NCI-H774 (cell line): Measurements from ENCODE around the gene ZNF101.
"Not testable (repeated sequence)": the region's sequence is repeated elsewhere in the genome, so short reads cannot be mapped to it uniquely, and the experiment has no call there.

Experiments used
- DNase-seq: peaks from one replicate; lab custom pipeline; 2025; lab: John Stamatoyannopoulos, UW

Gene ZNF101

DNA sequence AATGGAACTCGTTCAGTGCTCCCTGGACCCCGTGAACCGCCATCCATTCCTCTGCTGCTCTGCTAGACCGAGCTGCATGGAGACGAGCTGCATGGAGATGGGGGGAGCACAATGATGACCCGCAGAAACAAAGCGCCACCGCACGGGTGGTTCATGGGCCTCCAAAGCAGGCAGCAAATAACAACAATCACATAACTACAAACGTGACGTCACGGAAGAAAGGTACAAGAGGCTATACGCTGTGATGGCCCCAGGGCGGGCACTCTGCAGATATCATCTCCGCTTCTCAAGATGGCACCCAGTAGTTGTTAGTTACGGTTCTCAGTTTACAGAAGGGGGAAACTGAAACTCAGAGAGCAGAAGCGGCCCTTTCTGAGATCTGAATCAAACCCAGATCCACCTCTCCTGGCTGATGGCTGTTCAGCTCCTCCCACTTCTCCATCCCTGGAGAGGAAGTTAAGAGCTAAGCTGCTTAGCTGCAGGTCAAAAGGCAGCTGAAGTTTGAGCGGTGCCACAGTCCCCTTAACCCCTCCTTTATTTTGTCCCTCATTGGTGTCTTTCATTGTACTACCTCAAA lies 6.9 kb upstream of the ZNF101 start:
- DNase-seq: no peak

DNA sequence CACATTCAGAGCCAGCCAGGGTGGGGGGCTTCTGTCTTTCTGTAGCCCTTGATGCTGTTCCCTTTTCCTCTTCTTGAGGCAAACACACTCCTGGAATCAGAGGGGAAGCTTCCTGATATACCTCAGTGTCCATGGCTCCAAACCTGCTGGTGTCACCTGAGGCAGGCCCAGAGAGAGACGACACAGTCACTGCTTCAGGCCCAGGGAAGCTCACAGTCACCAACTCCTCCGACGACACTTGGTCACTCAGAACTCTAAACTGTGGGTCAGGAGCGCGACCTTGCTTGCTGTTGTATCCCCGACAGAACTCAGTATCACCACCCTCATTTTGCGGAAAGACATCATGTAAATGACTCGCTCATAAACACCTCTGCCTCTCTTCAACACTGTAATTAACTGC lies 6.3 kb upstream of the ZNF101 start:
- no peak for DNase-seq

DNA sequence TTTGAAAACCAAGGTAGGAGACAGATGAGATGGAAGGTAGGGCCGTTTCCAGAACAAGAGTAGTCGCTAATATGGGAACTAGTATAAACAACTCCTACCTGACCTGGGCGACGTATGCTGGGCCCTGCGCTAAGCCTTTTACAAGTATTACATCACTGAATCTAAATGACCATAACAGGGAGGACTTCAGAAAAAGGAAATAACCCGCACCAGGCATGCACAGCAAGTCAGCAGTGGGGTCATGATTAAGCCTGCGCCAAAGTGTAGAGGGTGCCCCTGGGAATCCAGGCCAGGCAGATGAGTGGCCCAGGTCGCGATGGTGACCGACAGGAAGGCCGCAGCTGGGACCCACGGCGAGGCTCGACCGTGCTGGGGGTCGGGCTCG lies 5.8 kb upstream of the ZNF101 start:
- DNase-seq: no peak

DNA sequence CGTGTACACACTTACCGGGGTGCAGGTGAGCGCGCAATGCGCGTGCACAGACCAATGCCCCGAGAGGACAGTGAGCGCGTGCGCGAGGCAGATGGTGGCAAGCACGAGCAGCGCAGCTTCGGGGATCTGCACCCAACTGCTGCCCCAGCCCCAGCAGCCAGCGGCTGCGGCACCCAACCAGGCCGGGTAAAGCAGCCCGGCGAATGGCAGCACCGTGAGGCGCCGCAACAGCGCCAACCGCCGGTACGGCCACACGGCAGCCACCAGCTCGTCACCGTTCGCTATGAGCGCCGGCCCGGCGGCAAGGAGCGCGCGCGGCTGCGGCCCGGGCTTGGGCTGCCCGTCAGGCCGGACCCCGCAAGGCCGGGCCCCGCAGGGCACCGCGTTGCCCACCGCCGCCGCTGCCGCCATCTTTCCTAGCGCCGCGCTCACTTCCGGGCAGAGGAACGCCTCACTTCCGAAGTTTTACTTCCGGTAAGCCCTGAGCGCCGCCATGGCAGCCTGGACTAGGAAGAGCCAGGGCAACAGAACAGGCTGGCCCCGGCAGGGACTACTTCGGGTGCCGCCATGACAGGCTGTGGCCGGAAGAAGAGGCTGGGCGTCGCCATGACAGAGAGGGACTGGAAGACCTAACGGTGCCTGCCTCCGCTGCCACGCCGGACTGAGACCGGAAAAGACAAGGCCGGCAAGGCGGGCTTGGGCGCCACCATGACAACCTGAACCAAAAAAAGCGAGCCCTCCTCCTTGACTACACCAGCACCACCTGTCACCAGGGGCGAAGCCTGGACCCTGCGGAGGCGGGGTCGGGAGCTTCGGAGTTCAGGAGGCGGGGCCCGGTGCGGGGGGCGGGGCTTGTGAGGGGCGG lies 5.2 kb upstream of the ZNF101 start, which contains the start of gene ATP13A1:
Gene ATP13A1 (minus strand): TSS at position 421 of the 865 bp plus-strand sequence. CDS start 10 bp downstream, at position 411.
- peak; percentile 96 for DNase-seq

DNA sequence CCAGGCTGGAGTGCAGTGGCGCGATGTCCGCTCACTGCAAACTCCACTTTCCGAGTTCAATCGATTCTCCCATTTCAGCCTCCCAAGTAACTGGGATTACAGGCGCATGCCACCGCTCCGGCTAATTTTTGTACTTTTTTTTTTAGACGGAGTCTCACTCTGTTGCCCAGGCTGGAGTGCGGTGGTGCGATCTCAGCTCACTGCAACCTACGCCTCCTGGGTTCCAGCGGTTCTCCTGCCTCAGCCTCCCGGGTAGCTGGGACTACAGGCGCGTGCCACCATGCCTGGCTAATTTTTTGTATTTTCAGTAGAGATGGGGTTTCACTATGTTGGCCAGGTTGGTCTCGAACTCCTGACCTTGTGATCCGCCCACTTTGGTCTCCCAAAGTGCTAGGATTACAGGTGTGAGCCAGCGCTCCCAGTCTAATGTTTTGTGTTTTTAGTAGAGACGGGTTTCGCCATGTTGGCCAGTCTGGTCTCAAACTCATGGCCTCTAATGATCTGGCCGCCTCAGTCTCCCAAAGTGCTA lies 3.2 kb upstream of the ZNF101 start:
- DNase-seq: not testable (repeated sequence)

DNA sequence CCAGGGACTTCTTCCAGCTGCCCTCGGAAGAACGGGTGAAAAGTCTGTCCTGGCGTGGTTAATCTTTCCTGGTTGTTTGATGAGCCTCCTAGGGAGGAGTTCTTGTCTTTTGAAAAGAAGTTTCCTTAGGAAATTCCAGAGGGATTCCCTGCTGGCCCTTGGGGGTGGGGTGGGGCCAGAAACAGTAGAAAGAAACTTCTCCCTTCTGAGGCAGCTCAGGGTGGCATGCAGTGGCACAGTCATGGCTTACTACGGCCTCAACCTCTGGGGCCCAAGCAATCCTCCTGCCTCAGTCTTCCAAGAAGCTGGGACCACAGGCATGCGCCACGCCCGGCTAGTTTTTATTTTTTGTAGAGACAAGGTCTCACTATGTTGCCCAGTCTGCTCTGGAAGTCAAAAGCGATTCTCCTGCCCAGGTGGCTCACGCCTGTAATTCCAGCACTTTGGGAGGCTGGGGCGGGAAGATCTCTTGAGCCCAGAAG lies 1.5 kb downstream of the ZNF101 start:
- no peak for DNase-seq

DNA sequence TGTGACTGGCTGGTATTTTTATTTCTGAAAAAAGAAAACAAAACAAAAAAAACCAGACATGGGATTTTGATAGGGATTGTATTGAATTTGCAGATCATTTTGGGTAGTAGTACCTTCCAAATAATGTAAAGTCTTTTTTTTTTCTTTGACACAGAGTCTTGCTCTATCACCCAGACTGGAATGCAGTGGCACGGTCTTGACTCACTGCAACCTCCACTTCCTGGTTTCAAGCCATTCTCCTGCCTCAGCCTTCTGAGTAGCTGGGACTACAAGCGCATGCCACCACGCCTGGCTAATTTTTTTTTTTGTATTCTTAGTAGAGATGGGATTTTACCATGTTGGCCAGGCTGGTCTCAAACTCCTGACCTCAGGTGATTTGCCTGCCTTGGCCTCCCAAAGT lies 4.2 kb downstream of the ZNF101 start:
- no peak for DNase-seq

DNA sequence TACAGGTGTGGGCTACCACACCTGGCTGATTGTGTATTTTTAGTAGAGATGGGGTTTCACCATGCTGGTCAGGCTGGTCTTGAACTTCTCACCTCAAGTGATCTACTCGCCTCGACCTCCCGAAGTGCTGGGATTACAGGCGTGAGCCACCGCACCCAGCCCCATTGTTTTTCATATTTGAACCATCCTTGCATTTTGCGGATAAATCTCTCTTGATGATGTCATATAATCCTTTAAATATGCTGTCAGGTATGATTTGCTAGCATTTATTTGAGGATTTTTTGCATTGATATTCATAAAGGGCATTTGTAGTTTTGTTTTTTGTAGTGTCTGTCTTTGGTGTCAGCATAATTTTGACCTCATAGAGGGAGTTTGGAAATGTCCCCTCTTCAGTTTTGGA lies 5.7 kb downstream of the ZNF101 start:
- DNase-seq: no peak

DNA sequence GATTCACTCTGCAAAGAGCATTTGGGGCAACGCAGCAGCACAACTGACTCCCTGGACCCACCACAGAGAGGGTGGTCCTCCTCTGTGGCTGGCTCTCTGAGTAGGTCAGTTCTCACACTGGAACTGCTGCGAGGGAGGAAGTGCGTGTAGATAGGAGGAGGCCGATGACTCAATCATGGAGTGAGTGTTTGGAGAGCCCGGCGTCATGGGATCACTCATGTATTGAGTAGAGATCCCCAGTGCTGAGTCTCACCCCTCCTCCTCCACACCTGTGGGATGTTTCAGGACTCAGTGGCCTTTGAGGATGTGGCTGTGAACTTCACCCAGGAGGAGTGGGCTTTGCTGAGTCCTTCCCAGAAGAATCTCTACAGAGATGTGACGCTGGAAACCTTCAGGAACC lies 8.9 kb downstream of the ZNF101 start:
- no peak for DNase-seq

DNA sequence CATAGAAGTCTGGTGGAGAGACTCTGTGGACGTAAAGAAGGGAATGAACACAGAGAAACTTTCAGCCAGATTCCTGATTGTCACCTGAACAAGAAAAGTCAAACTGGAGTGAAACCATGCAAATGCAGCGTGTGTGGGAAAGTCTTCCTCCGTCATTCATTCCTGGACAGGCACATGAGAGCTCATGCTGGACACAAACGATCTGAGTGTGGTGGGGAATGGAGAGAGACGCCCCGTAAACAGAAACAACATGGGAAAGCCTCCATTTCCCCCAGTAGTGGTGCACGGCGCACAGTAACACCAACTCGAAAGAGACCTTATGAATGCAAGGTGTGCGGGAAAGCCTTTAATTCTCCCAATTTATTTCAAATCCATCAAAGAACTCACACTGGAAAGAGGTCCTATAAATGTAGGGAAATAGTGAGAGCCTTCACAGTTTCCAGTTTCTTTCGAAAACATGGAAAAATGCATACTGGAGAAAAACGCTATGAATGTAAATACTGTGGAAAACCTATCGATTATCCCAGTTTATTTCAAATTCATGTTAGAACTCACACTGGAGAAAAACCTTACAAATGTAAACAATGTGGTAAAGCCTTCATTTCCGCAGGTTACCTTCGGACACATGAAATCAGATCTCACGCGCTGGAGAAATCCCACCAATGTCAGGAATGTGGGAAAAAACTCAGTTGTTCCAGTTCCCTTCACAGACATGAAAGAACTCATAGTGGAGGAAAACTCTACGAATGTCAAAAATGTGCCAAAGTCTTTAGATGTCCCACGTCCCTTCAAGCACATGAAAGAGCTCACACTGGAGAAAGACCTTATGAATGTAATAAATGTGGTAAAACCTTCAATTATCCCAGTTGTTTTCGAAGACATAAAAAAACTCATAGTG lies 10.8 kb downstream of the ZNF101 start:
- no peak for DNase-seq

DNA sequence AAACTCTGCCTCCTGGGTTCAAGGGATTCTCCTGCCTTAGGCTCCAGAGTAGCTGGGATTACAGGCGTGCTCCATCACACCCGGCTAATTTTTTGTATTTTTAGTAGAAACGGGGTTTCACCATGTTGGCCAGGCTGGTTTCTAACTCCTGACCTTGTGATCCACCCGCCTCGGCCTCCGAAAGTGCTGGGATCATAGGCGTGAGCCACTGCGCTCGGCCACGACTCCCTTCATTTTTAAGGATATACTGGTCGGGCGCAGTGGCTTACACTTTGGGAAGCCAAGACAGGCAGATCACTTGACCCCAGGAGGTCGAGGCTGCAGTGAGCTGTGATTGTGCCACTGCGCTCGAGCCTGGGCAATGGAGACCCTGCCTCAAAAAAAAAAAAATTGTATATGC lies 17.5 kb downstream of the ZNF101 start:
- DNase-seq: not testable (repeated sequence)

DNA sequence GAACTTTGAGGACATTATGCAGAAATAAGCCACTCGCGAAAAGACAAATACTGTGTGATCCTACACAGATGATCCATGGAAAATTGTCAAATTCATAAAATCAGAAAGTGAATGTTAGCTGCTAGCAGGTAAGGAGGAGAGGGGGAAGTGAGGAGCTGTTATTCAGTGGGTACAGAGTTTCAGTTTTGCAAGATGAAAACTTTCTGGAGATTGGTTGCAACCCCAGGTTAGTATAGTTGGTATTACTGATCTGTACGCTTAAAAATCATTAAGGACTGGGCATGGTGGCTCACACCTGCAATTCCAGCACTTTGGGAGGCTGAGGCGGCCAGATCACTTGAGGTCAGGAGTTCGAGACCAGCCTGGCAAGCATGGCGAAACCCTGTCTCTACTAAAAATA lies 17.9 kb downstream of the ZNF101 start:
- no peak for DNase-seq

DNA sequence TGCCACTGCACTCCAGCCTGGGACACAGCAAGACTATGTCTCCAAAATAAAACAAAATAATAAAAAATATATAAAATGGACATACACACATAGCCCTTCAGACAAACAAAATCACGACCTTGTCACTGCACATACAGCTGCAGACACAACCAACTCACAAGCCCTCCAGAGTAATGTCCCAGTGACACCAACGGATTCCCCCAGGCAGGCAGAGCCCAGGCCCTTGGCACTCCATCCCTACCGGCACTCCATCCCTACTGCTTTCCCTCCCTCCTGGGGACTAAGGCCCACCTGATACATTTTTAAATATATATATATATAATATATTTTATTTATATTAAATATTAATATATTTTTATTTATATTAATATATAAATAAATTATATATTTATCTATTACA lies 18.5 kb downstream of the ZNF101 start:
- no peak for DNase-seq

DNA sequence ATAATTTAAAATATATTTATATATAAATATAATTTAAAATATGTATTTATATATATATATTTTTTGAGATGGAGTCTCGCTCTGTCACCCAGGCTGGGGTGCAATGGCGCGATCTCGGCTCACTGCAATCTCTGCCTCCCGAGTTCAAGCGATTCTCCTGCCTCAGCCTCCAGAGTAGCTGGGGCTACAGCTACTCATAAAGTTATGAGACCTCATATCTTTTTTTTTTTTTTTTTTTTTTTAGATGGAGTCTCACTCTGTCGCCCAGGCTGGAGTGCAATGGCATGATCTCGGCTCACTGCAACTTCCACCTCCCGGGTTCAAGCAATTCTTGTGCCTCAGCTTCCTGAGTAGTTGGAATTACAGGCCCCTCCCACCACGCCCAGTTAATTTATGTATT lies 20.4 kb downstream of the ZNF101 start:
- not testable (repeated sequence) for DNase-seq

DNA sequence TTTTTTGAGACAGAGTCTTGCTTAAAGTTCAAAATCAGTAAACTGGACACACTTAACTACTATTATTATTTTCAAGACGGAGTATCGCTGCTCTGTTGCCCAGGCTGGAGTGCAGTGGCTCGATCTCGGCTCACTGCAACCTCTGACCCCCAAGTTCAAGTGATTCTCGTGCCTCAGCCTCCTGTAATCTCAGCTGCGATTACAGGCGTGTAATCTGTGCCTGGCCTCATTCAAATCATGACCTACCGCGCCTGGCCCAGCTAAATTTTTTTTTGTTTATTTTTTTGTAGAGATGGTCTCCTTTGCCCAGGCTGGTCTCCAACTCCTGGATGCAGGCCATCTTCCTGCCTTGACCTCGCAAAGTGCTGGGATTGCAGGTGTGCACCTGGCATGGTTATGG lies 23.0 kb downstream of the ZNF101 start:
- no peak for DNase-seq

DNA sequence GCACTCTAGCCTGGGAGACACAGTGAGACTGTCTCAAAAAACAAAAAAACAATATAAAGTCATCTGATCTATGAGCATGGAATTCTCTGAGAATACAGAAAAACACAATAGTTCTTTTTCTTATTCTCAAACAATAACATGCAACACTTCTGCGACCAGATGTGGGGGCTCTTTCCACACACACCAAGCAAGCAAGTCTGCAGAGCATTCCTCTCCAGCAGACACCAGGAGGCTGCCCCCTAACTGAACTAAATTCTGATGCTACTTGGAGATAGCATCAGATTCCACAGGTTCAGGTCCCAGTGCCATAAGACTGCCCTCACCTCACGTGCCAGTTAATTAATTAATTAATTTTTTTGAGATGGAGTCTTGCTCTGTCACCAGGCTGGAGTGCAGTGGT lies 27.7 kb downstream of the ZNF101 start:
- DNase-seq: no peak

DNA sequence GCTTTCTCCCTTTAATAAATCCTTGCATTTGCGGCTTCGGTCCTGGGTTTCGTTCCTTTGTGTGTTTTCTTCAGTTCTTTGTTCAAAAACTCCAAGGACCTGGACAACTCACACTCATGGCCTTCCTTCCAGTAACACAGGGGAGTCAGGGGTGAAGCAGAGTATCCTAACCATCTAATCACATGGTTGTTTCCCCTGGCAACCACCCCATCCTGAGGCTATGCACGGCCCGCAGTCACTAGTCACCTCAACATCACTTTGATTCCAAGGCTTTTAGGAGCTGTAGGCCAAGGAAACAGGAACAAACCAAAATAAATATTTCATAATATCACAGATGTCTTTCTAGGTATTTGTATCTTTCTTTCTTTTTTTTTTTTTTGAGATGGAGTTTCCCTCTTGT lies 28.9 kb downstream of the ZNF101 start:
- no peak for DNase-seq

DNA sequence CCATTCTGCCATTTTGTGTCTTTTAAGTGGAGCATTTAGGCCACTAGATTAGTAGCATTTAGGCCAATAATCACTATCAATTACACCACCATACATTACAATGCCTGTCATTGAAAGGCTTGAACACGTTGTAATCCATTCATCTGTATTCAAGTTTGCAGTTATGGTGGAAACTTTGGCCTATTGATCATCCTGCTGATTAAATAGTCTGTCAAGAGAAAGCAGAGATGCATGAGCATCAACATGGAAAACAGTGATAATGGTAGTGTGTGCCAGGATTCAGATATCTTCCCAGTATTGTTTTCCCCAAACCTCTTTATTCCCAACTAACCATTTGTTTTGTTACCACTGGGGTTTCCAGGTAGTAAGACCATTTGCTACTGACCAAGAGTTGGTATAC lies 31.9 kb downstream of the ZNF101 start:
- not testable (repeated sequence) for DNase-seq

DNA sequence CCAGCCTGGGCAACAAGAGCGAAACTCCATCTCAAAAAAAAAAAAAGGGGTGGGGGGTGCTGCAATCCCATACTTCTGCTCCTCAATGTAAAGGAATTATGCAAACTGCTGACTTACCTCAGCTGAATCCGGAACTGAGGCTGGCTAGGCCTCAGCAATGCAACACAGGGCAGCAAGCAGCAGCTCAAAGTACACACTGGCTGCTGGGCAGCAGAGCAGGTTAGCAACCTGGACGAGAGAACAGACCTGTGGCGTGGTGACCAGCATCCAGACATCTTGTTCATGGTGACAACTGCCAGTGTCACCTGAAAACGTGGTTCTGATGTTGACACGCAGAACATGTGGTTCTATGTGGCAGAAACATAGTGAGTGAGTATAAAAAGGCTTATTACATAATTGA lies 36.2 kb downstream of the ZNF101 start:
- DNase-seq: no peak

DNA sequence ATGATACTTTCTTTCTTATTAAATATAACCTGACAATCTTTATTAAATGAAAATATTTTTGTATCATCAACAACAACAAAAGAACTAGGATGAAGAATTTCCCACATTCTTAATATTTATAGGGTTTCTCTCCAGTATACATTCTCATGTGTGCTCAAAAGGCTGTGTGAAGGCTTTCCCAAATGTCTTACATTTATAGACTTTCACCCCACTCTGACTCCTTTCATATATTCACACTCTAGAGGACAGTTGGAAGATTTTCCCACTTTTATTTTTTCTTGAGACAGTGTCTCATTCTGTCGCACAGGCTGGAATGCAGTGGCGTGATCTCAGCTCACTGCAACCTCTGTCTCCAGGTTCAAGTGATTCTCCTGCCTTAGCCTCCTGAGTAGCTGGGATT lies 41.9 kb downstream of the ZNF101 start:
- DNase-seq: no peak

DNA sequence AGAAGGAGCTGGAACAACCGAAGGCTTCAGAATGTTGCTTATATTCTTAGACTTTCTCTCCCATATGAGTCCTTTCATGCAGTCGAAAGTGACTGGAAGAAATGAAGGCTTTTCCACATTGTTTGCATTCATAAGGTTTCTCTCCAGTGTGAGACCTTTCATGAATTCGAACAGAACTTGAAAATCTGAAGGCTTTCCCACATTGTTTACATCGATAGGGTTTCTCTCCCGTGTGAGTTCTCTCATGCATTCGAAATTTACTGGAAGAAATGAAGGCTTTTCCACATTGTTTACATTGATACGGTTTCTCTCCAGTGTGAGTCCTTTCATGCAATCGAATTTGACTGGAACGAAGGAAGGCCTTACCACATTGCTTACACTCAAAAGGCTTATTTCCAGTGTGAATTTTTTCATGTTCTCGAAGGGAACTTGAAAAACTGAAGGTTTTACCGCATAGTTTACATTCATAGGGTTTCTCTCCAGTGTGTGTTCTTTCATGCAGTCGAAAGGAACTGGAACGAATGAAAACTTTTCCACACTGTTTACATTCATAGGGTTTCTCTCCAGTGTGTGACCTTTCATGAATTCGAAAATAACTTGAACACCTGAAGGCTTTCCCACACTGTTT lies 42.8 kb downstream of the ZNF101 start:
- DNase-seq: no peak
